GM23248 (cell line): ENCODE results near the gene MRTFB.

Experiments
- EZH2 ChIP-seq: fragments of 200-600 bp; sonication (generic); IDR thresholded peaks from 2 replicates; pipeline ENCODE4 v1.6.1; 2018; ENCODE audit warnings: antibody characterized with exemption, mild to moderate bottlenecking; ENCODE audit not compliant: insufficient read depth, poor library complexity, severe bottlenecking
- EZH2phosphoT487 ChIP-seq: fragments of 200-600 bp; sonication (generic); IDR thresholded peaks from 2 replicates; pipeline ENCODE4 v1.6.1; 2018; ENCODE audit warnings: antibody characterized with exemption, moderate library complexity, mild to moderate bottlenecking, low read depth; ENCODE audit not compliant: insufficient read depth

- TF ChIP-seq EZH2phosphoT487, result no peak
- no peak for TF ChIP-seq EZH2
Observed at GRCh38 chr16:14088155-14088753, 17.1 kb downstream of the MRTFB start.
